Measurements from ENCODE around the gene CCDC182.

The CCDC182 gene

GRCh38 chr17:57745242-57745641 lies at the start of gene CCDC182:
CCDC182 (minus strand) TSS chr17:57745299; CDS start chr17:57745272, 27 bp downstream.
- no peak for DNase-seq

- no peak for DNase-seq
Observed at GRCh38 chr17:57794841-57795240, 49.7 kb upstream of the CCDC182 start.

- DNase-seq = peak in 4 of 58 donors; percentile 5 to 68 (median 34)
Observed at GRCh38 chr17:57788725-57789124, 43.6 kb upstream of the CCDC182 start.

GRCh38 chr17:57785022-57785421 lies 39.9 kb upstream of the CCDC182 start:
- DNase-seq = no peak

GRCh38 chr17:57784226-57784895 lies 39.3 kb upstream of the CCDC182 start:
- DNase-seq = no peak

- peak in 51 of 58 donors; percentile 3 to 82 (median 49) for DNase-seq
Observed at GRCh38 chr17:57783338-57783742, 38.2 kb upstream of the CCDC182 start.

GRCh38 chr17:57782647-57783337 lies 37.7 kb upstream of the CCDC182 start:
- peak in 1 of 58 donors; percentile 12 for DNase-seq

- peak in 6 of 58 donors; percentile 4 to 18 (median 8) for DNase-seq
Observed at GRCh38 chr17:57782062-57782490, 37.0 kb upstream of the CCDC182 start.

GRCh38 chr17:57781386-57782061 lies 36.4 kb upstream of the CCDC182 start:
- DNase-seq = no peak

GRCh38 chr17:57779706-57780105 lies 34.6 kb upstream of the CCDC182 start:
- no peak for DNase-seq

- no peak for DNase-seq
Observed at GRCh38 chr17:57778306-57778705, 33.2 kb upstream of the CCDC182 start.

GRCh38 chr17:57776366-57776765 lies 31.3 kb upstream of the CCDC182 start:
- no peak for DNase-seq

- no peak for DNase-seq
Observed at GRCh38 chr17:57774872-57775271, 29.8 kb upstream of the CCDC182 start.

- no peak for DNase-seq
Observed at GRCh38 chr17:57773557-57773956, 28.5 kb upstream of the CCDC182 start.

GRCh38 chr17:57772774-57773173 lies 27.7 kb upstream of the CCDC182 start:
- no peak for DNase-seq

GRCh38 chr17:57767561-57767960 lies 22.5 kb upstream of the CCDC182 start:
- no peak for DNase-seq

GRCh38 chr17:57766318-57766943 lies 21.3 kb upstream of the CCDC182 start:
- DNase-seq = no peak

- no peak for DNase-seq
Observed at GRCh38 chr17:57762452-57763395, 17.6 kb upstream of the CCDC182 start.

- no peak for DNase-seq
Observed at GRCh38 chr17:57761887-57762286, 16.8 kb upstream of the CCDC182 start.

GRCh38 chr17:57760046-57760445 lies 14.9 kb upstream of the CCDC182 start:
- DNase-seq = no peak

- no peak for DNase-seq
Observed at GRCh38 chr17:57758654-57759053, 13.6 kb upstream of the CCDC182 start.

Measured in anterior cingulate cortex (tissue), 58 donors.